ENCODE data around the gene DHTKD1.

DNA sequence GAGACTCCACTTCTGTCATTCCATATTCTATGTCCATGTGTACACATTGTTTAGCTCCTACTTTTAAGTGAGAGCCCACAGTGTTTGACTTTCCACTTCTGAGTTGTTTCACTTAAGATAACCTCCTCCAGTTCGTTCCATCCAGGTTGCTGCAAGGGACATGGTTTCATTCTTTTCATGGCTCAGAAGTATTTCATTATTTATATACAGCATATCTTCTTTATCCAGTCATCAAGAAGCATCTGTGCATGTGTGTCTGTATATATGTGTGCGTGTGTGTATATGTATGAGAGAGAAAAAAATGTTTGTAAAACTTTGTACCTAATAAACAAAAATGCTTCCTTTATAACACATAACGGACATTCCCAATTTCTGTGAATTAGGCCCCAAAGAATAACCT, 66.9 kb downstream of the DHTKD1 start:
- TF ChIP-seq POLR2A (IDR thresholded peaks at IDR 0.05; ENCODE audit: low read depth, low read length) (no peak), RAD21 (IDR thresholded peaks at IDR 0.05; ENCODE audit: low read length) (no peak), RCOR1 (IDR thresholded peaks at IDR 0.05; ENCODE audit: insufficient replicate concordance, low read length) (no peak), RFX5 (IDR thresholded peaks at IDR 0.05; ENCODE audit: low read depth, low read length) (no peak), SMC3 (IDR thresholded peaks at IDR 0.05; ENCODE audit: low read depth, low read length) (no peak), BHLHE40 (IDR thresholded peaks at IDR 0.05; ENCODE audit: low read depth, low read length) (no peak), MAFK (IDR thresholded peaks at IDR 0.05; ENCODE audit: low read depth, low read length) (no peak), MAZ (IDR thresholded peaks at IDR 0.05; ENCODE audit: borderline replicate concordance, low read depth, low read length) (no peak), CEBPB (IDR thresholded peaks at IDR 0.05; ENCODE audit: low read depth, low read length) (no peak)
- TF ChIP-seq, protein P1, sequence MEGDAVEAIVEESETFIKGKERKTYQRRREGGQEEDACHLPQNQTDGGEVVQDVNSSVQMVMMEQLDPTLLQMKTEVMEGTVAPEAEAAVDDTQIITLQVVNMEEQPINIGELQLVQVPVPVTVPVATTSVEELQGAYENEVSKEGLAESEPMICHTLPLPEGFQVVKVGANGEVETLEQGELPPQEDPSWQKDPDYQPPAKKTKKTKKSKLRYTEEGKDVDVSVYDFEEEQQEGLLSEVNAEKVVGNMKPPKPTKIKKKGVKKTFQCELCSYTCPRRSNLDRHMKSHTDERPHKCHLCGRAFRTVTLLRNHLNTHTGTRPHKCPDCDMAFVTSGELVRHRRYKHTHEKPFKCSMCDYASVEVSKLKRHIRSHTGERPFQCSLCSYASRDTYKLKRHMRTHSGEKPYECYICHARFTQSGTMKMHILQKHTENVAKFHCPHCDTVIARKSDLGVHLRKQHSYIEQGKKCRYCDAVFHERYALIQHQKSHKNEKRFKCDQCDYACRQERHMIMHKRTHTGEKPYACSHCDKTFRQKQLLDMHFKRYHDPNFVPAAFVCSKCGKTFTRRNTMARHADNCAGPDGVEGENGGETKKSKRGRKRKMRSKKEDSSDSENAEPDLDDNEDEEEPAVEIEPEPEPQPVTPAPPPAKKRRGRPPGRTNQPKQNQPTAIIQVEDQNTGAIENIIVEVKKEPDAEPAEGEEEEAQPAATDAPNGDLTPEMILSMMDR (conservative IDR thresholded peaks at IDR 0.05; ENCODE audit: low read depth, low read length) = no peak
- TF ChIP-seq, protein P2, sequence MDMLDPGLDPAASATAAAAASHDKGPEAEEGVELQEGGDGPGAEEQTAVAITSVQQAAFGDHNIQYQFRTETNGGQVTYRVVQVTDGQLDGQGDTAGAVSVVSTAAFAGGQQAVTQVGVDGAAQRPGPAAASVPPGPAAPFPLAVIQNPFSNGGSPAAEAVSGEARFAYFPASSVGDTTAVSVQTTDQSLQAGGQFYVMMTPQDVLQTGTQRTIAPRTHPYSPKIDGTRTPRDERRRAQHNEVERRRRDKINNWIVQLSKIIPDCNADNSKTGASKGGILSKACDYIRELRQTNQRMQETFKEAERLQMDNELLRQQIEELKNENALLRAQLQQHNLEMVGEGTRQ (IDR thresholded peaks at IDR 0.05; ENCODE audit: low read depth, low read length) = no peak

Measured in IMR-90 (cell line).